HG03045 (cell line): ENCODE measurements around the gene PPDPF.

Experiments
- ATAC-seq: cut with Tn5 transposase; IDR thresholded peaks from one replicate; pipeline ENCODE4 v1.9.1; 2021; ENCODE audit warnings: mild to moderate bottlenecking, moderate library complexity; ENCODE audit not compliant: unreplicated experiment

The PPDPF gene

DNA sequence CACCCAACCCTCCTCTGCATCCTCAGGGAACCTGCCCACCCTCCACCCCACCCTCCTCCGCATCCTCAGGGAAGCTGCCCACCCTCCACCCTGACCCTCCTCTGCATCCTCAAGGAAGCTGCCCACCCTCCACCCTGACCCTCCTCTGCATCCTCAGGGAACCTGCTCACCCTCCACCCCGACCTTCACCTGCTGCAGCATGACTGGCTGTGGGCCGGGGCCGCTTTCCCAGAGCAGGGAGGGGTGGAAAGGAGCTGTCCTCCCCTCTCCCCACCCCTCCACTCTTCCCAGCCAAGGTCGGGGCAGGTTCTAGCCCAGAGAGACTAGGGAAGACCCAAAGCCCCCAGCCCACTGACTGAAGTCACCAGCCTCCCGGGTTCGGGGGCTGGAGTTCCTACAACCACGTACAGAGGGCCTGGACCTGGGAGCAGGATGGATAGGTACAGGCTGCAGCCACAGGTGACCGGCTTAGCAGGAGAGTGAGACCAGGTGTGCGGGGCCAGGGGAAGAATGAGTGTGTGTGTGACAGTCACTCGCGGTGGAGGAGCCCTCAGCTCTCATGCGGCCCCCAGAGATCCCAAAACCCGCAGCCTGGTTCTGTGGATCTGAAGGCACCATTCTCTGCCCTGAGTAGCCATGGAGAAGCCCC, 33.3 kb upstream of the PPDPF start:
- no peak for ATAC-seq

- ATAC-seq, result no peak
These were observed 32.8 kb upstream of the PPDPF start for GRCh38 chr20:63487781-63488241.

GRCh38 chr20:63488315-63489251, 32.0 kb upstream of the PPDPF start:
- ATAC-seq, result no peak

- no peak for ATAC-seq
These were observed 30.1 kb upstream of the PPDPF start for GRCh38 chr20:63490416-63490815.

DNA sequence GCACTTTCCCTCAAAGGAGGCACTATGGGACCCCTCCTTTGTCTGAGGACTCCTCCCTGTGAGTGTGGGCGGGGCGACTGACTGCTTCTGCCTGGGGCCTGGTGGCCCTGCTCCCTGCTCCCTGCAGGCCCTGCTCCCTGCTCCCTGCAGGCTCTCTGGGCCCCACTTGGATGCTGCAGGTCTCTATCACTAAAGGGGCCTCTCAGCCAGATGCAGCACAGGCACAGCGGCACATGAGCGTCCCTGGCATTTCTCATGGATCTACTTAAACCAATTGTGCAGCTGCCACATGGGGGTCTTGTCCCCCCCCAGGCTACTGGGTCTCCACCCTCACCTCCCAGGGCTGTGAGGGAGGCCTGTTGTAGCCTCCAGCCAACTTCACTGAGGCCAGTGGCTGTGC, 29.5 kb upstream of the PPDPF start:
- ATAC-seq, result no peak

DNA sequence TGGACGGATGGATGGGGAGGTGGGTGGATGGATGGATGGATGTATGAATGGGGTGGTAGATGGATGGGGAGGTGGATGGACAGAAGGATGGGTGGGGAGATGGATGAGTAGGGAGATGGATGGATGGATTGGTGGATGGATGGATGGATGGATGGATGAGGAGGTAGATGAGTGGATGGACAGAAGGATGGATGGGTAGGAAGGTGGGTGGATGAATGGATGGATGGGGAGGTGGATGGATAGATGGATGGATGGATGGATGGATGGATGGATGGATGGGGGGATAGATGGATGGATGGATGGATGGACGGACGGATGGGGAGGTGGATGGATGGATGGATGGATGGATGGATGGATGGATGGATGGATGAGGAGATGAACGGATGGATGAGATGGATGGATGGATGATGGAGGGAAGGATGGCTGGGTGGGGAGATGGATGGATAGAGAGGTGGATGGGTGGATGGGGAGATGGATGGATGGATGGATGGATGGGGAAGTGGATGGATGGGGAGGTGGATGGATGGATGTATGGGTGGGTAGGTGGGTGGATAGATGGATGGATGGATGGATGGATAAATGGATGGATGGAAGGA, 28.8 kb upstream of the PPDPF start:
- no peak for ATAC-seq

DNA sequence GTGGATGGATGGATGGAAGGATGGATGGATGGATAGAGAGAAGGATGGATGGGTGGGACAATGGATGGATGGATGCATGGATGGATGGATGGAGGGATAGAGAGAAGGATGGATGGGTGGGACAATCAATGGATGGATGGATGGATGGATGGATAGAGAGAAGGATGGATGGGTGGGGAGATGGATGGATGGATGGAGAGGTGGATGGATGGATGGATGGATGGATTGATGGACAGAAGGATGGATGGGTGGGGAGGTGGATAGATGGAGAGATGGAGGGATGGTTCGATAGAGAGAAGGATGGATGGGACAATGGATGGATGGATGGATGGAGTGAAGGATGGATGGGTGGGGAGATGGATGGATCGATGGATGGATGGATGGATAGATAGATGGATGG, 28.0 kb upstream of the PPDPF start:
- no peak for ATAC-seq

DNA sequence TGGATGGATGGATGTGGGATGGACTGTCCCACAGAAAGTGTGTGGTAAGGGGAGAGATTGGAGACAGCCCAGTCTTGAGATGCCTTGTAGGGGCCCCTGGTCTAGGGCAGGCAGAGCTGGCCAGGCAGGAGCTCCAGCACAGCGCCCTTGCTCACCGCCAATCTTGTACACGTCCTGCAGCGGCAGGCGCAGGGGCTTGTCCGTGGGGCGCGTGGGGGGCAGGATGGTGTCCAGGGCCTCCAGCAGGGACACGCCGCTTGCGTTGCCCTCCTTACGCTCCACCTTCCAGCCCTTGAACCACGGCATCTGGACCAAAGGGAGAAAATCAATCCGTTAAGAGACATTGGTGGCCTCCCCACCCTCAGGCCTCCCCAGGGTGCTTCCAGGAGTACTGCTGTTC, 27.6 kb upstream of the PPDPF start:
- ATAC-seq, result no peak

DNA sequence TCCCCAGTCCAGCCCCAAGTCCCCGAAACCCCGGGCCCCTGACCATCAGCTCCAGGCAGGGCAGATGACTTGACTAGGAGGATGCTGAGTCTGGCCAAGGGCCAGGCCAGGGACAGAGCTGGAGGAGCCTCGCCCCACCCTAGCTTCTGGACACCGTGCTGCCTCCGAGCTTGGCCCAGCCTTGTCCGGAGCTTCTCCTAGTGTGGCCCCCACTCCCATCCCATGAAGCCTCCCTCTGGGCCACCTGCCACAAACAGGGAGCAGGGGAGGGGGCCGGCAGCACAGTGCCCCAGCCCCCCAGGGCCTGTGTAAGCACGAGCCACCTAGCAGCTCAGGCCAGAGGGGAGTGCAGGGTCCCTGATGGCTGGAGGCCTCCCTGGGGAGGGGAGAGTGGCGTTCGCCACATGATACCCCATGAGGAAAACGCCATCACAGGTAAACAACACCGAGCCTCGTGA, 27.0 kb upstream of the PPDPF start:
- ATAC-seq, result no peak

GRCh38 chr20:63494084-63494419, 26.5 kb upstream of the PPDPF start:
- no peak for ATAC-seq

DNA sequence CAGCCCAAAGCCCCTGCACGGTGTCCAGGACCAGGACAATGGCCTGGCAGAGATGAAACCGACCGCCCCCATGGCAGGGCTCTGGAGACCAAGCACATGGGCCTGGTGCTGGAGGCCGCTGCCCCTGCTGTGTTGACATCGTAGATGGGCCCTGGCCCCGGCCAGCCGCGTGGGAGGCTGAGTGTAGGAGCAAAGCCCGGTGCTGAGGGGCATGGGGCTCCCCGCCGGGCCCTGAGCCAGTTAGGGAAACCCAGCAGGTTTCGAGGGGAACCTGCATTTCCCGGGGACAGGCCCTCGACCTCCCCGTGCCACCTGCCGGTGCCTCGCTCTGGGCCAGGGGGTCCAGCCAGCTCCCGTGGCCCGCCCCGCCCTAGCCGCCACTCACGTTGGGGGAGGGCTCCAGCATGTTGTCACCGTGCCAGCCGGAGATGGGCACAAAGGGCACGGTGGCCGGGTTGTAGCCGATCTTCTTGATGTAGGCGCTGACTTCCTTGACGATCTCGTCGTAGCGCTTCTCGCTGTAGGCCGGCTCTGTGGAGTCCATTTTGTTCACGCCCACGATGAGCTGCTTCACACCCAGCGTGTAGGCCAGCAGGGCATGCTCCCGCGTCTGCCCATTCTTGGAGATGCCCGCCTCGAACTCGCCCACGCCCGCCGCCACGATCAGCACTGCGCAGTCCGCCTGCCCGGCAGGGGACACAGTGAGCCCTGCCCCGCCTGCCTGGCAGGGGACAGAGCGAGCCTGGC, 26.0 kb upstream of the PPDPF start:
- no peak for ATAC-seq

DNA sequence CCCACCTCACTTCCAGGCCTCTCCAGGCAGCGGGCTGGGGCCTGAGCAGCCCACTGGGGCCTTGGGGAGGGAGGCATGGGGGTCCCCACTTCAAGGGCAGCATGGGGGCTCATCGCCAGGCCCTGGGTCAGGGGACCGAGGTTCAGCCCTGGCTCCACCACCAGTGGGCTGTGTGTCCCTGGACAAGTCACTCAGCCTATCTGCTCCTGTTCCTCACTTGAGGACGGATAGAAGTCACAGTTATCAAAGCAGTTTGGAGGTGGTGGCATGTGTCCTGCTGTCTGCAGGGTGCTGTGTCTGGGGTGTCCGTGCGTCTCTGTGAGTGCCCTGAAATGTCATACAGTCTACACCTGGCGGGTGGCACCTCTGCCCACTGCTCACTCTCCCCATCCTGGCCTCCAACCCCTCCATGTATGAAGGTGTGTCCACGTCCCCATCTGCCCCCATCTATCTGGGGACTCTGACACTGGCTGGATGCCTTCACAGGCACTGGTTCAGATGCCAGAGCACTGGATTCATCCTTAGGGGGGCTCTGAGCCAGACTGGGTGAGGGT, 25.3 kb upstream of the PPDPF start:
- ATAC-seq, result no peak

GRCh38 chr20:63495741-63496595, 24.6 kb upstream of the PPDPF start:
- no peak for ATAC-seq

DNA sequence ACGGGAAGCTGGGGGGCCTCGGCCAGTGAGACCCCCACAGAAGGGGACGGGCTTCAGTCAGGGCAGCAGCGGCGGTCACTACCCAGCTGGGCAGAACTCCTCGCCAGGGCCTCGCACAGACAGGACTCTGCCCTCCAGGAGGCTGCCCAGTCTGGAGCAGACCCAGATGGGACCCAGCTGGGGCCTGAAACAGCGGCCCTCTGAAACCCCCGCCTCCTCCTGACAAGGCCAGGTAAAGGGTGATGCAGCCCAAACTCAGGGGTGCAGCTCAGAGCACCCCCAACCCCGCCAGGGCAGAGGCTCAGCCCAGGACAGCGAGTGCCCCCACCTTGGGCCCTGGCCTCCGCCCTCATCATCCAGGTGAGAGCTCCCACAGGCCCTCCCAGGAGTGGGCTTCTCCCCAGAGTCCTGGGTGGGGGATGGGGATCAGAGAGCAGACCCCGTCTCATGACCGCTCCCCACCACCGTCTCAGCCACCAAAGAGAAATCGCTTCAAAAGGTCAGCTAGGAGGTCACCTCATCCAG, 23.9 kb upstream of the PPDPF start:
- ATAC-seq, result no peak

- ATAC-seq, result no peak
These were observed 23.2 kb upstream of the PPDPF start for GRCh38 chr20:63497138-63497945.

DNA sequence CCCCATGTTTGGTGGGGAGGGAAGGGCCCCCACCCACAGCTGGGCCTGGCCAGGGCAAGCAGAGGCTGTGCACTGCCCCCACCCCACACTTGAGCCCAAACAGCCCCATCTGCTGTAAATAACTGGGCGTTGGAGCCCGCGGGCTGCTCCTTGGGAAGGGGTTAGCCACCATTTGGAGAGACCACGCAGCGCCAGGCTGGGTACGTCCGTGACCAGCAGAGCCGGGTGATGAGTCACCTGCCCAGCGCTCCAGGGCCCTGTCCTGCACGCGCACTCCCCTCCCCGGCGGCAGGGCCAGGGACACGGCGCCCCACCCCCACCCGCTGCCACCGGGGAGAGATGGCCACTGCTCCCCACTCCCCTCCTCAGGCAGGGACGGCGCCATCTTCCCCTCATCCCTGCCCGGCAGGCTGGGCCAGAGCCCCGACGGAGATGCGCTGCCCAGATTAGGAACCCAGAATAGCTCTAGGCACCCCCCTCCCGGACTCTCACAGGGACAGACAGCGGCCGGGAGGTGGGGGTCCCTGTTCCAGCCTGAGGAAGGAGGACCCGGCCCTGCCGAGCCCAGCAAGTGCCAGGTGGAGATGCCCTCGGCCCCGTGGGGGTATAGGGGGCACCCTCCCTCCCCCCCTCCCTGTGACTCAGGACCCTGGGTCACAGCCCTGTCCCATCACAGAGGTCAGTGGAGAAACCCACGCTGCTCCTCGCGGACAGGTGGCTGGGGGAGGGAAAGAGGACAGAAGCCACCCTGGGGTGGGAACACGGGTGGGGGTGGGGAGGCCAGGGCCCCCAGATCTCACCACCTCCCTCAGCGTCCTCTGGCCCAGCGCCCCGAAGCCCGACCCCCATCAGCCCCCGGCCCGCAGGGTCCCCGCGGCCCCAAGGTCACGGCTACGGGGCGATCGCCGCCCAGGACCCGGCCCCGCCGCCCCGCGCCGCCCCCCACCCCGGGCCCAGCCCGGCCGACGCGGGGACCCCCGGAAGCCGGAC, 22.3 kb upstream of the PPDPF start:
- no peak for ATAC-seq

- no peak for ATAC-seq
These were observed 21.6 kb upstream of the PPDPF start, which contains the start of gene EEF1A2 for GRCh38 chr20:63498960-63499337. Gene EEF1A2, minus strand, starts transcription at chr20:63499083. Its CDS starts 1,320 bp downstream, at chr20:63497763.
